Measurements from ENCODE around the gene HACD4.

The HACD4 gene

DNA sequence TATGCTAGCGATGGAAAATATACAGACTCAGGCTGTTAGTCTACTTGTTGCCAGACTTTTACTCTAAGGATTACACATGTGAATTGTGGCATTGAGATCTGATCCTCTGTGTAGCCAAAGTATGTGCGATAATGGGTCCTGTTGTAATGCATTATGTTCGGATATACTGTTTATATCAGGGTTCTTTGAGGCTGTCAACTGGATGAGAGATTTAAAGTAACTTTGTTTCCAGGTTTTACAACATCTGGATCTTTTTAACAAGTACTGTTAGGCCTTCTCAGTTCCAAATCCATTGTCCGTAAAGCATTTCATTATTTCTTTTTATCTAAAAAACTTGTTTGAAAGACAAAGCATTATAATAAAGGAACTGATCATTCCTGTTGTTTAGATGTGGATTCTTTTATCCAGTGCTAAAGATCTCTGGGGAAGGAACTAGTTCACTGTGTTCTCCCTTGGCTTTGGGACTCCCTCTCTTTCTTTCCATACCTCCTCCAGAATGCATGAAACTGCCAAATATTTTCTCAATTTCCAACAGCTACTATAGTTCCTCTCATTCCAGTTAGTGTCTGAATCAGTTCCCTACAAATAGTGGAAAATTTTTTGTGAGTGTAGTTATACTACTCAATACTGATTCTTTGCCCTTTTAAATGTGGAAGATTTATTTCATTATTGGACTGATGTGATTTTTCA lies 68.8 kb downstream of the HACD4 start:
- no peak for DNase-seq

DNA sequence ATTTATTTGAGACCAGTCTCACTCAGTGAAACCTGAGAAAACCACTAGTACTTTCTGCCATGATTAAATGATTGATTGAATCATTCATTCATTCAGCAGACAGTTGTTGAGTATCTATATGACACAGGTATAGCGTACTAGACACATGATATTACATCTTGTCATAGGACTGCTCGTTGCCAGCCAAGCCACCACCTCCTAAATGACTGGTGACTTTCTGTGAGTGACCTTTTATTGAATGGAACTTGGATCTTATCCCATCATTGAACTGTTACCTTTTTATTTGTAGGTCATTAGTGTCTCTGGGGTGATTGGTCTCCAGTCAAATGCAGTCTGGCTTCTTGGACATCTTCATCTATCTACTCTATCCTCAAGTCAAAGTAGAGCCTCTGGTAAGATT lies 80.7 kb downstream of the HACD4 start:
- no peak for DNase-seq

All from DMS79 (cell line).